ENCODE data around the gene MGAT4B. TPM values are rescaled to one million over a fixed set of nuclear protein-coding genes. Genes with fewer than 3 reads are reported as not detected.

Gene MGAT4B
- total and polyA plus RNA-seq, 2 of the 13 experiments (the other 11 are each of a cell fraction or from before 2014, with no cell fraction given): 93.5 to 130 TPM

DNA sequence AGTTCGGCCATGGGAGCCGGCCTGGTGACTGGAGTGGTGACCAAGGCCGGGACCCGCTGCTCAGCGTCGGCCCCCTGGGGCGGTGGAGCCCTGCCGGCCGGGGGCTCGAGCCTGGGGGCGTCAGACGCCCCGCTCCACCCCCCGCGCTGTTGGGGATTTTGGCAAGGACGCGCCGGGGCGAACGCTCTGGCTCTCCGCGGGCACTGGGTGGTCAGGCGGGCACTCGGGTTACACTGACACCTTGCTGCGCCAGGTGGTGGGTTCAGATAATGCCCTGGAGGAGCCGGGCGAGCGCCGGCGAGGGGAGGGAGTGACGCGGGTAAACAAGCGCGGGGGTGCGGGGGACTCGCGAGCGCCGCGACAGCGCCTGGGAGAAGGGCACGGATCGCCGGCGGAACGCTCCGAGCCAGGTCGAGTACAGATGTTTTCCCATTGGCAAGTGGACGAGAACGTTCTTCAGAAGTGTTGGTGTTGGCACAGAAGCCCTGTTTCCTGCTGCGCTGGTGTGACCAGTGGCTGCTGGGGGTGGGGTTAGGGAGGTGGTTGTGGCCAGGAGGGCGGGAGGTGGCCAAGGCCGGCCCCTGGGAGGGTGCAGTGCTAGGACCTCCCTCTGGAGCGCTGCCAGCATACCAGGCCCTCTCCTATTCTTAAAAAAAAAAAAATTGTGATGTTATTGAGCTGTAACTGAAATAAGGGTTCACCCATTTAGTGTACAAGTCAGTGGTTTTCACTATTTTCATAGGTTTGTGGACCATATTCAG is 14.8 kb upstream of the MGAT4B start (continued):
- TF ChIP-seq FIP1L1 (IDR thresholded peaks at IDR 0.05; ENCODE audit: borderline replicate concordance, insufficient read depth, low read depth, low read length): 0 out of 2 replicates have a peak, but pooled peaks have one; percentile 52
- no peak for TF ChIP-seq CBX1 (IDR thresholded peaks at IDR 0.05; ENCODE audit: low read depth)
- no peak for TF ChIP-seq TRAFD1 (CRISPR knock-in tag; IDR thresholded peaks at IDR 0.05; ENCODE audit: borderline replicate concordance)
- TF ChIP-seq ZNF589 (CRISPR knock-in tag; conservative IDR thresholded peaks at IDR 0.05): 0 out of 2 replicates have a peak, but pooled peaks have one; percentile 30
- no peak for TF ChIP-seq FOXA1 (IDR thresholded peaks at IDR 0.05)
- TF ChIP-seq FOXA1 (CRISPR knock-in tag; IDR thresholded peaks at IDR 0.05): peak; percentile 64
- 0 out of 2 replicates have a peak, but pooled peaks have one; percentile 15 for TF ChIP-seq ZNF331 (CRISPR knock-in tag; IDR thresholded peaks at IDR 0.05)
- TF ChIP-seq ZNF615 (CRISPR knock-in tag; IDR thresholded peaks at IDR 0.05; ENCODE audit: borderline replicate concordance): no peak
- TF ChIP-seq NR2F6 (IDR thresholded peaks at IDR 0.05): no peak
- no peak for TF ChIP-seq NR2F6 (CRISPR knock-in tag; IDR thresholded peaks at IDR 0.05)
- no peak for TF ChIP-seq ZNF180 (CRISPR knock-in tag; IDR thresholded peaks at IDR 0.05; ENCODE audit: borderline replicate concordance, low read depth)
- TF ChIP-seq HDAC6 (IDR thresholded peaks at IDR 0.05; ENCODE audit: low read depth, low read length): no peak
- 0 out of 2 replicates have a peak, but pooled peaks have one; percentile 41 for TF ChIP-seq FOXP1 (IDR thresholded peaks at IDR 0.05)
- peak; percentile 13; the same call in 1 of the 2 replicates for TF ChIP-seq FOXP1 (CRISPR knock-in tag; IDR thresholded peaks at IDR 0.05)
- TF ChIP-seq ZNF556 (CRISPR knock-in tag; IDR thresholded peaks at IDR 0.05; ENCODE audit: borderline replicate concordance): no peak
- TF ChIP-seq, protein P1, sequence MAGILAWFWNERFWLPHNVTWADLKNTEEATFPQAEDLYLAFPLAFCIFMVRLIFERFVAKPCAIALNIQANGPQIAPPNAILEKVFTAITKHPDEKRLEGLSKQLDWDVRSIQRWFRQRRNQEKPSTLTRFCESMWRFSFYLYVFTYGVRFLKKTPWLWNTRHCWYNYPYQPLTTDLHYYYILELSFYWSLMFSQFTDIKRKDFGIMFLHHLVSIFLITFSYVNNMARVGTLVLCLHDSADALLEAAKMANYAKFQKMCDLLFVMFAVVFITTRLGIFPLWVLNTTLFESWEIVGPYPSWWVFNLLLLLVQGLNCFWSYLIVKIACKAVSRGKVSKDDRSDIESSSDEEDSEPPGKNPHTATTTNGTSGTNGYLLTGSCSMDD (CRISPR knock-in tag; IDR thresholded peaks at IDR 0.05): no peak
- TF ChIP-seq FOXK2 (IDR thresholded peaks at IDR 0.05): peak; percentile 74
- no peak for TF ChIP-seq SCMH1 (CRISPR knock-in tag; IDR thresholded peaks at IDR 0.05; ENCODE audit: borderline replicate concordance)
- TF ChIP-seq CCAR2 (optimal IDR thresholded peaks at IDR 0.05; ENCODE audit: low read depth, low read length): no peak
- TF ChIP-seq ATAD3A (CRISPR knock-in tag; IDR thresholded peaks at IDR 0.05): no peak
- TF ChIP-seq XBP1 (CRISPR knock-in tag; IDR thresholded peaks at IDR 0.05): no peak
- no peak for TF ChIP-seq ATF7 (IDR thresholded peaks at IDR 0.05)
- TF ChIP-seq ATF7 (CRISPR knock-in tag; IDR thresholded peaks at IDR 0.05): no peak
- no peak for TF ChIP-seq HMG20A (CRISPR knock-in tag; IDR thresholded peaks at IDR 0.05; ENCODE audit: borderline replicate concordance)
- no peak for TF ChIP-seq REPIN1 (CRISPR knock-in tag; IDR thresholded peaks at IDR 0.05; ENCODE audit: borderline replicate concordance, low read depth)
- TF ChIP-seq TBX2 (CRISPR knock-in tag; IDR thresholded peaks at IDR 0.05; ENCODE audit: borderline replicate concordance): no peak
- TF ChIP-seq ZNF580 (CRISPR knock-in tag; IDR thresholded peaks at IDR 0.05; ENCODE audit: borderline replicate concordance, low read depth): peak; percentile 27; the same call in 1 of the 2 replicates
- TF ChIP-seq ZNF263 (CRISPR knock-in tag; IDR thresholded peaks at IDR 0.05): 0 out of 2 replicates have a peak, but pooled peaks have one; percentile 34
- TF ChIP-seq, protein P2, sequence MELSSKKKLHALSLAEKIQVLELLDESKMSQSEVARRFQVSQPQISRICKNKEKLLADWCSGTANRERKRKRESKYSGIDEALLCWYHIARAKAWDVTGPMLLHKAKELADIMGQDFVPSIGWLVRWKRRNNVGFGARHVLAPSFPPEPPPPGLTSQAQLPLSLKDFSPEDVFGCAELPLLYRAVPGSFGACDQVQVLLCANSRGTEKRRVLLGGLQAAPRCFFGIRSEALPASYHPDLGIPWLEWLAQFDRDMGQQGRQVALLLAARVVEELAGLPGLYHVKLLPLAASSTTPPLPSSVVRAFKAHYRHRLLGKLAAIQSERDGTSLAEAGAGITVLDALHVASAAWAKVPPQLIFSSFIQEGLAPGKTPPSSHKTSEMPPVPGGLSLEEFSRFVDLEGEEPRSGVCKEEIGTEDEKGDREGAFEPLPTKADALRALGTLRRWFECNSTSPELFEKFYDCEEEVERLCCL (CRISPR knock-in tag; IDR thresholded peaks at IDR 0.05; ENCODE audit: borderline replicate concordance): no peak
- no peak for TF ChIP-seq KLF9 (CRISPR knock-in tag; IDR thresholded peaks at IDR 0.05; ENCODE audit: low read depth)

Data from HepG2 (cell line).